A549 (cell line): ENCODE data around the gene LRFN2.

Source experiments
- CTCF ChIP-seq: fragments of >200 bp; sonication (Bioruptor Twin); formaldehyde crosslinking; IDR thresholded peaks from 3 replicates; pipeline ENCODE4 v1.5.1; 2016
- ELK1 ChIP-seq: fragments of 150-350 bp; IDR thresholded peaks from 2 replicates; pipeline ENCODE4 v1.6.1; 2014; ENCODE audit warnings: low read depth, mild to moderate bottlenecking, low read length
- EP300 ChIP-seq, 2 experiments: fragments of >200 bp; sonication (Bioruptor Twin); formaldehyde crosslinking; IDR thresholded peaks; 2 replicates in 1 of 2; 3 replicates in 1 of 2; pipeline ENCODE4 v1.6.1; 2016 to 2017
- HDAC2 ChIP-seq: fragments of 200-600 bp; sonication (generic); IDR thresholded peaks from 2 replicates; pipeline ENCODE4 v1.6.1; 2016
- JUN ChIP-seq, 2 experiments: fragments of >200 bp; sonication (Bioruptor Twin); formaldehyde crosslinking; IDR thresholded peaks; 2 replicates in 1 of 2; 3 replicates in 1 of 2; pipeline ENCODE4 v1.6.1; 2016 to 2017
- PBX3 ChIP-seq: IDR thresholded peaks from 2 replicates; pipeline ENCODE4 v1.6.1; 2012
- POLR2A ChIP-seq: IDR thresholded peaks from 2 replicates; pipeline ENCODE4 v1.6.1; 2012; ENCODE audit warnings: mild to moderate bottlenecking, low read length
- RAD21 ChIP-seq, 2 experiments: fragments of >200 bp in 1 of 2; sonication (Bioruptor Twin) in 1 of 2; formaldehyde crosslinking in 1 of 2; IDR thresholded peaks in 1 of 2; conservative IDR thresholded peaks in 1 of 2; 2 replicates in 1 of 2; 3 replicates in 1 of 2; pipeline ENCODE4 v1.6.1; 2012 to 2018; ENCODE audit warnings: inconsistent platforms in 1 of 2
- RFX5 ChIP-seq: fragments of 450-650 bp; IDR thresholded peaks from 2 replicates; pipeline ENCODE4 v1.7.1; 2014; ENCODE audit warnings: antibody characterized with exemption, mild to moderate bottlenecking, moderate library complexity
- RNF2 ChIP-seq: fragments of 200-600 bp; sonication (generic); IDR thresholded peaks from 2 replicates; pipeline ENCODE4 v1.6.1; 2016; ENCODE audit warnings: low read depth, mild to moderate bottlenecking, antibody characterized with exemption, moderate library complexity, borderline replicate concordance
- ZFP36 ChIP-seq: fragments of 450-650 bp; IDR thresholded peaks from 2 replicates; pipeline ENCODE4 v1.6.1; 2014; ENCODE audit warnings: borderline replicate concordance; ENCODE audit not compliant: partially characterized antibody

GRCh38 chr6:40393641-40394040 lies 193.5 kb downstream of the LRFN2 start:
- TF ChIP-seq CTCF (no peak), JUN (IDR thresholded peaks at IDR 0.05) (no peak), EP300 (IDR thresholded peaks at IDR 0.05) (no peak), POLR2A (no peak), RAD21 (conservative IDR thresholded peaks at IDR 0.05 in 1 of 2, IDR thresholded peaks at IDR 0.05 in 1 of 2) (no peak), ZFP36 (no peak), RFX5 (no peak), HDAC2 (no peak), ELK1 (no peak), PBX3 (no peak), RNF2 (no peak)
